AG08395 (cell line): Measurements from ENCODE around the gene RNF208.

Experiments
- DNase-seq: peaks from one replicate; pipeline ENCODE4 v3.0.0; 2012; ENCODE audit warnings: mixed read lengths, low spot score

Gene RNF208

DNA sequence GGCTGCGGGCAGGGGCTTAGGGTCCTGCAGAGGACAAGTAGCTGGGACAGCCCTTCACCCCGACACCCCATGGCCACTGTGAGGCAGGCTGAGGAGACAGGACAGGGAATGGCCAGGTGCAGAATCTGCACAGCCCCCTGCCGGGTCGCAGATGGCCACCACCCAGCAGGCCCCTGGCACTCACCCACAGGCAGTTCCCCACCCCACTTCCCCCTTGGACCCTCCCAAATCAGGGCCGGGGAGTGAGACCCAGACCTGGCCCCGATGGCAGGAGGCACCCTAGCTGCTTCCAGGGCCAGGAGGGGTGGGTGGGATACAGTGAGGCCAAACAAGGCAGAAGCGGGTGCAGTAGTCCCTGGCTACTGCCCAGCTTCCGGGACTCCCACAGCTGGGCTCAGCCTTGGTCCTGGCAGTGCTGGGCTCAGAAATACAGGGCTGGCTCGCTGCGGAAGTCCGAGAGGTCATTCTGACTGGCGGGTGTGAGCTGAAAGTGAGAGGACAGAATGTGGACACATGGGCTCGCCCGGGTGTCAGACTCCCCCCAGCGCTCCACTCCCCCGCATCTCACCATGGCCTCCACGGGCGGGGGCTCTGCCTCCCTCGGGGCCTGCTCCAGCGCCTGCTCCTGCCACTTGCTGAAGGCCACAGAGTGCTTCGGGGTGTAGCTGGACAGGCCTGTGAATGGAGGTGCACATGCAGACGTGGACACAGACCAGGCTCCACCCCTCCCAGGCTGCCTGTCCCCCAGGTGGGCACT is 30.2 kb downstream of the RNF208 start:
- no peak for DNase-seq

DNA sequence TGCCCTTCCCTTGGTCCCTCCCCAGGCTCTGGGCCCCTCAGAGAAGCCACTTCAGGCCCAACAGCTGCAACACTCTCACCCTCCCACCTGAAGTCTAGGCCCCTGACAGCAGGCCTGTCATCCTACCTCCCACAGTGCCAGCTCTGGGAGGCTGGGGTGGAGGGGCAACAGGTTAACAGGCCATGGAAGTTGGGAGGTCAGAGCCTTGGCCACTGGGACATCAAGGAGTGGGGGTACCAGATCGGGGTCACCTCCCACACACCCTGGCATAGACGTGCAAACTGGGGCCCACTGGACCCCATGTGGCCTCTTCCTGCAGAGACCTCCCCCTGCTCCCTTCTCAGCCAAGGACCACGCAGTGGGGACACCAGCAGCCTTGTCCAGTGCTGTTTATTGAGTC is 30.8 kb downstream of the RNF208 start:
- DNase-seq = no peak

DNA sequence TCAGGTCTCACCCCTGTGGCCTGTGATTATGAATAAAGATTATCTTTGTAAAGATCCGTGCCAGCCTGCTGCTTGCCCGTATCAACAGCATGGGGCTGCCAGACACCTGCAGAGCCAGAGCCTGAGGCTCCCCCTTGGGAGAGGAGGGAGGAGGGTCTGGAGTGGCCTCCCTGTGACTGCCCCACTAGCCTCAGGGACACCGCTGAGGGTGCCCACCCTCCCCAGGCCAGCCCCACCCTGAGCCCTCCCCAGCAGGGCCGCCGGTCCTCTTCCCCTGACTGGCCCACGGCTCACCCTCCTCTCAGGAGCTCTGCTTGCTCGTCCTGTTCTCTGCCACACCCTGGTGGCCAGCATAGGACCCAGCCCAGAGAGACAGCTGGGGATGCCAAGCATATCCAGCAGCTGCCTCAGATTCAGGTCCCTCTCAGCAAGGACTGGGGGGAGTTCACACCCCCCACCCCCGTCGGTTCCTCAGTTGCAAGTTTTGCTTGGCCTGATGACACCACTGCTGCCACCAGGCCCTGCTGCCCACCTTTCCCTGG is 31.7 kb downstream of the RNF208 start:
- DNase-seq = no peak

DNA sequence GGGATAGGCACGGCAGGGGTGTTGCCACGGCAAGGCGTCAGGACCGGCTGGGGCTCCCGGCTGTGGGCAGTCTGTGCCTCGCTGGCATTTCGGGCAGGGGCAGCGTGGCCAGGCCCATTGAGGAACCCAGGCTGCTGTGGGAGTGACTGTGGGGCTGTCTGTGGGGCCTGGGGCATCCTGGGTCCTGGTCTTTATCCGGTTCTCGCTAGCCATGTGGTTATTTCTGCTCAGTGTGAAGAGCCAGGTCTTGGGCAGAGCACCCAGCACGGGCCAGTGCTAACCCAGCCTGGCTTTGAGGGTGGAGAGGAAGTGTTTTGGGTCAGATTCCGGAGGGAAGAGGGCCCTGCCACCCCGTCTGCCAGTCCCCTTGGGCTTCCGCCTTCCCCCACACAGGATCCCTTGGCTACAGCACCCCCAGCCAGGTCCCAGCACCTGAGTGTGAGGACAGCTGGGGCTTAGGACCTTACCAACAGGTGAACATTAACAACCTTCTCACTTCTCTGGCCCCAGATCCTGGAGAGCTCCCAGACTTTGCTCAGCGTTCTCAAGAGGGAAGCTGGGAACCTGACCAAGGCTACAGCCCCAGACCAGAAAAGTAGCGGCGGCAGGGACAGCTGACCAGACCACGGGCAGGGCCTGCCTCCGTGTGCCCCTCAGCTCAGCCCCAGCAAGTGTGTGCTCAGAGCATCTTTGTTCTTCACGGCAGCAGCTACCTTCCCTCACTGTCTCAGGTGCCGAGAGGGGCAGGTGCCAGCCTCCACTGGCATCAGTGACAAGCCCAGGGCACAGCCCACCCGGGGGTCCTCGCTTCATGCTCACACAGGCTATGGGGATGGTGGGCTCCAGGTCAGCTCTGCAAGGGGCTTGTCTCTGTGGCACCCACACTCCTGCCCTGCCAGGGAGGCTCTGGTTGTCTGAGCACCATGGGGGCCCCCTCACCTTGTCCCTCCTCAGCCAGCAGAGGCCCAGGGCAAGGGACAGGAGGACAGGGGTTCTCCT is 32.4 kb downstream of the RNF208 start:
- DNase-seq = no peak

DNA sequence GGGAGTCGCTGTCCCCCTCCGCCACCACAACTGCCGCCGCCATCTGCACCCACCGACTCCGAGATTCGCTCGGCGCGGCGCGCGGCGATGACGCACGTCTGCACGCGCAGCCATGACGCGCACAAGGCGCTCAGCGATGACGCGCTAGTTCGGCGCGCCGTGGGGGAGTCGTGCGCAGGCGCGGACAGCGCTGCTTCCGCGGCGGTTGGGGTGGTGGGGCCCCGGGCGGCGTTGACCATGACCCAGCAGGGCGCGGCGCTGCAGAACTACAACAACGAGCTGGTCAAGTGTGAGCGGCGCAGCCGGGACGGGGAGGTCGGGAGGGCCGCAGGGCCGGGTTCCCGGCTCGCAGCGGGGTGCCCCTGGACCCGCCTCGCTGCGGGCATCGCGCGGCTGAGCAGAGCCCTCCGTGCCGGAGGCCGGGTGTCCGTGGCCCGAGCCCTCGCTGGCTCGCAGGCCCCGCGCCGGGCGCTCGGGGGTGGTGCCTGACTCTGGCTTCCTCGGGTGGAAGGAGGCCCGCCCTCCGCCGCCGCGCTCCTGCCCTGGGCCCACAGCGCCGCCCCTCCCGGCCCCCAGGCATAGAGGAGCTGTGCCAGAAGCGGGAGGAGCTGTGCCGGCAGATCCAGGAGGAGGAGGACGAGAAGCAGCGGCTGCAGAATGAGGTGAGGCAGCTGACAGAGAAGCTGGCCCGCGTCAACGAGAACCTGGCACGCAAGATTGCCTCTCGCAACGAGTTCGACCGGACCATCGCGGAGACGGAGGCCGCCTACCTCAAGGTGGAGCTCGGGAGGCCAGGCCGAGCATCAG is 33.3 kb downstream of the RNF208 start, which contains the start of the genes ANAPC2 and SSNA1:
Gene ANAPC2, minus strand, starts transcription at position 71 of the 807 bp plus-strand sequence. Its CDS starts 28 bp downstream, at position 43.
Gene SSNA1, plus strand, starts transcription at position 187 of the 807 bp plus-strand sequence. Its CDS starts 51 bp downstream, at position 238.
- DNase-seq = peak; percentile 97

DNA sequence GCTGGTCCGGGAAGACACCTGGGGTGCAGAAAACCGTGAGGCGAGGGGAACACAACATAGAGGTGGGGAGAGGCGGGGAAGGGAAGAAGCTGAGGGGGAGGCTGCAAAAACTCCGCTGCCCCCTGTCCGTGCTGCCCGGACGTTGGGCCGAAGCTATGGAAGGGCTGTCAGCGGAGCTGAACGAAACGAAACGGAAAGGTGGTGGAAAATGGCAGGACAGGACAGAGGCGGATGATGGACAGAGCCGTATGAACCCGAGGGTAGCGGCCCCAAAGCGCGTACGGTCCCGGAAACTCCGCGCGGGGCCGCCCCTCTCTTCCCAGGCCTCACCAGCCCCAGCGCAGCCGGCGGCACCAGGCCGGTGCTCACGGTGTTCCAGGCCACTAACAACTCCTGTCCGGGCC is 34.0 kb downstream of the RNF208 start:
- DNase-seq = no peak

DNA sequence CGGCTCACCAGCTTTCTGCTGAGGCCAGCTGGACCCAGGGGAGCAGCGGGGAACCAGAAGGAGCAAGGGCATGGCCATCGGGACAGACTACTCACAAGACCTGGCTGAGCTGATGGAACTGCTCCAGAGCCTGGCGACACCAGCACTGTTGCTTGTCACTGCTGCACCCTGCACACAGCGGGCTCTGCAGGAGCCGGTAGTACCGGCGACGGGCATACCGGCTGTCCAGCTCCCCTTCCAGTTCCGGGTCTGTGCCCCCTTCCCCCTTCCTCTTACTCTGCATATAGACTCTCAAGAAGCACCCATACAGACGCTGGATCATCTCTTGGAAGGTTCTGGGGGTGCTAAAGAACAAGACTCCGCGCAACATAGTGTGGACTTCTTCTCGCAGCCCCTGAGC is 34.7 kb downstream of the RNF208 start:
- DNase-seq = no peak

DNA sequence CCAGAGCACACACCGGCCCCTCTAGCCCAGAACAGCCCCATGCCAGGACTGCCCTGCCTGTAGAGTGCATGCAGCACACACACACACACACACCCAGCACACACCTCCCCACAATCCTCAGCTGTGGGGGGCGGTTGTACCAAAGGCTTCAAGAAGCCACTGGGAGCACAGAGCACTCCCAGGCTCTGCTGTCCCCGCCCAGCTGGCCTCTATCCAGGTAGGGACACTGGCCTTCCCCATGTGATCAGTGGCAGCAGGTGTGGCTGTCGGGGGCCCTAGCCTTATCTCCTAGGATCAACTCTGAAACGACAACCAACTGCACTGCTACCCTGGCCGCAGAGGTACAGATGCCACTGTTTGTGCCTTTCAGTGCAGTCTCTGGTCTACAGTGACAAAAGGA is 35.7 kb downstream of the RNF208 start:
- DNase-seq = no peak

DNA sequence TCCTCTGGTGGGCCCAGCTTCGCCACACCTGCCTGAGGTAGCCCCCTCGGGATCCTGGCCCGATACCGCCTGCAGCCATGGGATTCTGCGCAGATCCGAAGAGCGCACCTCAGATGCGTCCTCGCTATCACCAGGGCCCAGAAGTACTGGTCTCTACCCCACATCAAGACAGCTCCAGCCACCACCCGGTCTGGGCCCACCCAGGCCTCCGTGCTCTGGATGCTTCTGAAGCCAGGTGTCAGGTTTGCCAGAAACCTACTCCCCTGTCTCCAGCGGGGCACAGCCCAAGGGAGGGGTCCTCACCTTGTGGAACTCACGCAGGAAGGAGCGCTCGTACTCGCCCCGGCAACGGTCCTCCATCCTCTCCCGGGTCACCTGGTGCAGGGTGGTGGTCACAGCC is 36.1 kb downstream of the RNF208 start:
- DNase-seq = no peak

DNA sequence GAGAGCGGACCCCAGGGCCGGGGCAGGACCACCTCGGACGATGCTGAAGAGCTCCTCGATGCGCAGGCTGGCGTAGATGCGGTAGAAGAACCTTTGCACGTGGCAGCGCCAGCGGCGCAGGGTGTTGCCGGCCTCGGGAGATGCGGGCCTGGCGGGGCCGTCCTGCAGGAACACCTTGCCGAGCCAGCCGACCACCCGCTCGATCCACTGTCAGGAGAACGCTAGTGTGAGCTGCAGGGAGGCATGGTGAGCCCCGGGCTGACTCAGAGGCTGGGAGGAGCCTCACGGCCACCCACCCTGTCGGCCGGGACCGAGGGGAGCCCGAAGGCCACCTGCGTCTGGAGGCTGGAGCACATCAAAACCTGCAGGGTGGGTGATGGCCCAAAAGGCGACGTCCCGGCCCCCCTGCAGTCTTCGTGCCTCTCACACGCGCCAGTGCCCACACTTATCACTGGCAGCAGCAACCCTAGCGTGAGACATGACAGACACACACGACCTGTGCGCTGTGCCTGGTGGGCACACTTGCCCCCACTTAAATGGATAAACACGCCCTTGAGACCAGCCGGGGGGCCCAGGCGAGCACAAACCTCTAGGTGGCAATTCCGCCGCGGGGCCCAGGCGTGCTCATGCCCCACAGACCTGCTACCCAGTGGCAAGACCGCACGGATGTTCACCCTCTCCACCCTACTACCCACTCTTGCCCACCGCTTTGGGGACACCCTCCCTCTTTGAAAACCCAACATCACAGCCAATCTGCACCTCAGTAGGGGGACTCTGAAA is 37.0 kb downstream of the RNF208 start:
- no peak for DNase-seq

DNA sequence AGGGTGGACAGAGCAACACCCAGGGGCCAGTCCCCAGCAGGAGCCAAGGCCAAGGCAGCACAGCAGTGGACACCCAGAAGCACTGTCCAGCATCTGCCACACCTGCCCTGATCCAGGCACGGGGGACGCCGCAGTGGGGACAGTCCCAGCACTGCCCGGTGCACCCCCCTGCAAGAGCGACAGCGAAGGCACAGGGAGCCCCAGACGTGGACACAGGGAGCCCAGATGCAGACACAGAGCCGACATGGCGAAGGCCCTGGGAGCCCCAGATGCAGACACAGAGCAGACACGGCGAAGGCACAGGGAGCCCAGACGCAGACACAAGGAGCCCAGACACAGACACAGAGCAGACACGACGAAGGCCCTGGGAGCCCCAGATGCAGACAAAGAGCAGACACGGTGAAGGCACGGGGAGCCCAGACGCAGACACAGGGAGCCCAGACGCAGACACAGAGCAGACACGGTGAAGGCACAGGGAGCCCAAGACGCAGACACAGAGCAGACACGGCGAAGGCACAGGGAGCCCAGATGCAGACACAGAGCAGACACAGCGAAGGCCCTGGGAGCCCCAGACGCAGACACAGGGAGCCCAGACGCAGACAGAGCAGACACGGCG is 38.0 kb downstream of the RNF208 start:
- no peak for DNase-seq

DNA sequence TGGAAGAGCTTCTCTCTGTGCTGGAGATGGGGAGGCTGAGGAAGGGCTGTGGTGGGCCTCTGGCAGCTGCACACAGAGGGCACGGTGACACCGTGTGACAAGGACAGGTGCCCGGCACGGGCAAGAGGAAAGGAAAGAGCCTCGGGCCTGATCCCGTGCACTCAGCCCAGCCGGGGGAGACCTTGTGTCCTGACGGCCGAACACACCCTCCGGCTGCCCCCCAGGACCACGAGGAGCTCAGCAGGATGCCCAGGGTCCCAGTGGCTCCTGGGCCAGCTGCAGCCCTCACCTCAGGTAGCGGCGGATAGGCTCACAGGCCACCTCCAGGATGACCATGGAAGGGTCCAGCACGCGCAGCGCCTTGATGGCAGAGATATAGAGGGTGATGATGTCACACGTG is 39.2 kb downstream of the RNF208 start:
- no peak for DNase-seq

DNA sequence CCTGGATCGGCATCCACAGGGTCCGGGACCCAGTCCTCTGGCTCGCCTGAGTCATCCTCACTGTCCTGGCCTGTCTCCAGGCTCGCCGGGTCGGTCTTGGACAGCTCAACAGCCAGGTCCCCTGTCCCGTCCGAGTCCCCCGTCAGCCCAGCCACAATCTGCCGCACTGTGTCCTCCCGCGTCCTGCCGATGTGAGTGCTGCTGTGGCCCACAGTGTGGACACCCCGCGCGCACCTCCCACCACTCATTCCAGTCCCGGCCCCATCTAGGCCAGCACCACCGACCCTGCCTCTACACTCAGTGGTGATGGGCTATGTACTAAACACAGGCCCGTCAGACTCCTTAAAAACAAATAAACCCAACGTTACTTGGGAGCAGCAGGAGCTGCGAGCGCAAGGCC is 40.4 kb downstream of the RNF208 start:
- no peak for DNase-seq

DNA sequence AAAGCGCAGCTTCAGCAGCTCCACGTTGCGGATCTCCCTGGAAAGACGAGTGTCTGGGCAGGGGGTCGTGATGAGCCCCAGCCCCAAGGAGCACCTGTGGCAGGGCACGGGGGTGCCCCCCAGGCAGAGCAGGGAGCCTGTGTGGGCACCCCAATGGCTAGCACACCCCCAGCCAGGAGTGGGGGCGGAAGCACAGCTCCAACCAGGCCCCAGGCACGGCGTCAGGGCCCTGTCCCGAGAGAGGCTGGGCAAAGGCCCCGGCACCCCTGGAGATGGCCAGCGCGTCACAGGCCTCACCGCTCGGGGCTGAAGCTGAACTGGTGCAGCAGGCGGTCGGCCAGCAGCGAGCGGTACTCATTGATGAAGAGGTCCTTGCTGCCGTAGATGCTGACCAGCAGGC is 41.5 kb downstream of the RNF208 start:
- DNase-seq = no peak

DNA sequence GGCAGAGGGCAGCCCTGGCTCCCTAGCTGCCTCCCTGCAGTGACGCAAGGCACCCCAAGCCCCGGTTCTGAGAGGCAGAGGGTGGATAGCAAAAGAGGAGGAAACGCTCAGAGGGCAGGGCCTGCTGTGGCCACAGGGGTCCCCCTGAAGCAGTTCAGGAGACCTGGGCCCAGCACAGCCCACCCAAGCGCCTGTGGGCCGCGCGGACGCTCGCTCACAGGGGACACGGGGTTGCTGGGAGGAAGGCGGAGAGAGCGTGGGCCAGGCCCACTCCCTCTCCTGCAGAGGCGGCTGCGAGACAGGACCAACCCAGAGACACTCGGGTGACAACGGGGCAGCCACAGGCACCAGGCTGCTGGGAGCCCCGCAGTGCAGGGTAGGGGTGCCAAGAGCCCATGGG is 42.3 kb downstream of the RNF208 start:
- DNase-seq = no peak

DNA sequence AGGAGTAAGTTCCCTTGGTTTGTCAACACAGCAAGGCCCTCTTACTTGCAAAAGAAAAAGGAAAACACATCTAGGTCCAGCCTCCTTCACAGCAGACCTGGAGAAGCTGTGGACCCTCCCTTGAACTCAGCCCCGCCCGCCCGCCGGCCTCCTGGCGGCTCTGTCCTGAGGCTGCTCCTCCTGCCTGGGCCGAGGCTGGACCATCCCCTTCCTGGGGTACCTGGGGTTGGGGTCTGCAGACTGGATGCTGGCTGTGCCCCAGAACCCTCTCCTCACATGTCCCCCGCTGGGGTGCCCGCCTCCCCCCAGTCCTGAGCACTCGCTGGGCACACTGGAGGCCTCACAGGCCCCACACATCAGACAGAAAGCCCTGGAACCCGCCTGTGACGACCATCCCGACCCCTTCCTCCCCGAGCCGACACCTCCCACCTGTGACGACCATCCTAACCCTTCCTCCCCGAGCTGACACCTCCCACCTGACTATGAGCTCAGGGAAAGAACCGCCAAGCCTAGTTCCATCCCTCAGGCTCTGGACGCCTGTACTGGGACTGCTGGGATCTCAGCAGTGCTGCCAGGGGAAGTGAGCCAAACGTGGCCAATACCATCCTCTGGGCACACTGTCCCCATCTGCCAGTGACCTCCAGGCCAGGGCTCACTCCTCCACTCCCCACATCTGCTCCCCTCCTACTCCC is 43.0 kb downstream of the RNF208 start:
- DNase-seq = no peak

DNA sequence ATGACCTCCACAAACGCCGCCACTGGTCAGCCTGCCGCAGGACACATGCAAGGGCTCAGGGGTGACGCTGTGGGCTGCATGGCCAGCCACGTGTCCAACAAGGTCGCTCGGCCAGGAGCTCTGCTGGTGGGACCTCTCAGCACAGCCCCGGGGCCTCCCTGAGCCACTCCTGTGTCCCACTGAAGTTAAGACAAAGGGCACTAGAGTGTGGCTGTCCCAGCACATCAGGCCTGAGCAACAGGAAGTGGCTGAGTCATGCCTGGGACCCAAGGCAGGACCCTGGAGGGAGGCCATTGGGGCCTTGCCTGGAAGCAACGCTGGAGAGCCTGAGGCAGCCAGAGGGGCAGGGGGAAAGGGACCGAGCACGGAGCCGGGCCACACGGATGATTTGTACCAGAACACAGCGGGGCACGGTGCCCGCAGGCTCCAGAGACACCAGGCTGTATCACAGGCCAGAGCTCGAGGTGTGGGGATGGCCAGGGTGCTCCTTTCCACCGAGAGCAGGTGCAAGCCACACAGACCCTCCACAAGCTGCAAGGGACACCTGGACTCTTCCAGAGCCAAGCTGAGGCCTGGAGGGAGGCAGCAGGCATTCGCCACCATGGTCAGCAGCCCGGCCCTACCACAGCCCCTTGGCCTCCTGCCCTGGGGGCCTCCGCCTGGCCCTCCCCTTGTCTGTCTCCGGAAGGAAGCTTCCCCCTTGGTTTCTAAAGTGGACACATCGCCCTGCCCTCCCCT is 43.7 kb downstream of the RNF208 start:
- no peak for DNase-seq

DNA sequence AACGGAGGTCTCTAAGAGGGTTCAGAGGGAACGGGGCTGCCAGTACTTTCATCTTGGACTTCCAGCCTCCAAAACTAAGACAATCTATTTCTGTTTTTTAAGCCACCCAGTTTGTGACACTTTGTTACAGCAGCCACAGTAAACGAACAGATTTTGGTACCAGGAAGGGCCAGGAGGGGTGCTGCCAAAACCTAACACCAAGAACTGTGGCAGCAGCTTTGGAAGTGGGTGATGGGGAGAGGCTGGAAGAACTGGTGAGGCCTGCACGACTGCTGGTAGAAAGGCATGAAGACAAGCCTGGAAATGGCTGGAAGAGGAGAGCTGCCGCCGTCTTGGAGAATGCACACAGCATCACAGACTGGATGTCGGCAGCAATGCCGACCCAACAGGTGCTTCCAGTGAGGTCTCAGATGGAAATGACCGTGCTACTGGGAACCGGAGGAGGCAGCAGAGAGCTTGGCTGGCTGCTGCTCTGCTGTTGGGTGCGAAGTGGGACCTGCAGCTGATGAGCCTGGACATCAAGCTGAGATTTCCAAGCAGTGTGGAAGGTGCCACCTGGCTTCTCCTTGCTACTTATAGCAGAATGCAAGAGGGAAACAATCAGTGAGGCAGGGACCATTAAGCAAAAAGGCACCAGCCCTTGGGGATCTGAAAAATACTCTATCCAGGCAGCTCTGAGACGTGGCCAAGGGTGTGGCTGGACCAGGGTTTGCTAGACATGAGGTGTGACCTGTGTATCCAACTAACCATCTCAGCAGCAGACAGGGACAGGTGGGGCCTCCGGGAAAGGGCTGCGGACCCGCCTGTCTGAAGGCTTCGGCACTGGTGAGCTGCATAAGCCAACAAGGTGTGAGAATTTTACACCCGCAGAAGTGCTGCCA is 45.5 kb downstream of the RNF208 start:
- DNase-seq = peak; percentile 66
